Measurements from ENCODE around the gene KARS1. TPM values are rescaled to one million over a fixed set of nuclear protein-coding genes. Genes with fewer than 3 reads are reported as not detected.

The KARS1 gene
- total and polyA plus RNA-seq, 2 of the 4 experiments (the other 2 are of a cell fraction), result 122 to 228 TPM

GRCh38 chr16:75627851-75628250 lies 19.6 kb downstream of the KARS1 start:
- ATAC-seq (ENCODE audit: low read depth) (no peak), DNase-seq (peak; percentile 16)
- Histone ChIP-seq H3K56ac (ENCODE audit: extremely low read depth, insufficient read depth, low read length) (no peak overlapping the region), H3K14ac (replicated peaks; ENCODE audit: low read depth, low read length) (no peak overlapping the region), H4K91ac (ENCODE audit: insufficient read depth, low read depth, low read length) (no peak overlapping the region), H3K79me1 (ENCODE audit: low read depth in 1 of 2, low read length in 2 of 2) (no peaks in the 10 kb centered on the region; a peak in 1 of 4 replicates), H3K4me3 (ENCODE audit: insufficient read depth, low read depth, low read length) (no peak overlapping the region), H3K4ac (ENCODE audit: low read depth, low read length) (no peak overlapping the region), H3K9me3 (ENCODE audit: control insufficient read depth, insufficient read depth, low read length) (no peaks in the 10 kb centered on the region), H4K20me1 (ENCODE audit: insufficient read depth, low read length) (no peaks in the 10 kb centered on the region), H2BK5ac (ENCODE audit: low read depth, low read length, poor library complexity, severe bottlenecking) (no peak overlapping the region), H2AFZ (replicated peaks; ENCODE audit: low read length, poor library complexity) (no peak overlapping the region), H3K4me1 (ENCODE audit: control insufficient read depth, insufficient read depth, low read length) (no peaks in the 10 kb centered on the region), H2BK20ac (ENCODE audit: low read depth, low read length) (no peak overlapping the region), H4K8ac (ENCODE audit: low read depth in 2 of 2, low read length in 2 of 2) (no peak overlapping the region), H2BK15ac (ENCODE audit: low read depth, low read length) (no peak overlapping the region), H3K27me3 (ENCODE audit: control insufficient read depth, insufficient read depth, low read length) (no peaks in the 10 kb centered on the region), H3K4me2 (ENCODE audit: low read depth, low read length) (no peak overlapping the region), H3K36me3 (ENCODE audit: control insufficient read depth, insufficient read depth, low read length) (peaks cover 58% of the 10 kb centered on the region), H3K9me1 (ENCODE audit: insufficient read depth, low read length) (no peaks in the 10 kb centered on the region), H2AK5ac (ENCODE audit: low read depth, low read length) (no peak overlapping the region), H3K27ac (ENCODE audit: insufficient read depth, low read length) (no peak overlapping the region), H3K18ac (ENCODE audit: low read depth, low read length) (no peak overlapping the region), H3K9ac (ENCODE audit: low read depth, low read length) (no peak overlapping the region), H3K23ac (ENCODE audit: low read depth, low read length) (no peak overlapping the region), H2BK120ac (ENCODE audit: low read depth, low read length) (no peak overlapping the region), H2AK9ac (replicated peaks; ENCODE audit: low read depth, low read length, poor library complexity) (no peak overlapping the region), H4K5ac (ENCODE audit: low read depth, low read length) (no peak overlapping the region)
- 80% methylated on average over 1 of the region's 3 CpGs; no CpG with 5 or more reads in 1 of the 2 experiments for WGBS, 2 experiments (ENCODE audit: extremely low coverage in 2 of 2, insufficient read length in 1 of 2)
- BruUV-seq (replicated peaks), result no TSS peak
- intact Hi-C loops (cut with micrococcal nuclease), result loop anchor here (10.0 kb wide), 2 partner anchors 163 to 433 kb away; partner anchors contain the start of gene TMEM170A
- ChIA-PET POLR2A (ENCODE audit: unreplicated experiment) (no interaction called here), CTCF (no interaction called here)
- in situ Hi-C loops (cut with MboI; ENCODE audit: low sequenced_read_pairs), result no loop called here
- TF ChIP-seq RAD21 (IDR thresholded peaks at IDR 0.05; ENCODE audit: low read length) (no peak), MAFK (IDR thresholded peaks at IDR 0.05; ENCODE audit: low read depth, low read length) (no peak), NFE2L2 (IDR thresholded peaks at IDR 0.05; ENCODE audit: low read depth, low read length) (no peak), POLR2A (IDR thresholded peaks at IDR 0.05; ENCODE audit: low read depth, low read length) (no peak), MXI1 (IDR thresholded peaks at IDR 0.05; ENCODE audit: borderline replicate concordance, low read depth, low read length) (no peak), MAZ (IDR thresholded peaks at IDR 0.05; ENCODE audit: borderline replicate concordance, low read depth, low read length) (no peak), CEBPB (IDR thresholded peaks at IDR 0.05; ENCODE audit: low read depth, low read length) (no peak), USF2 (IDR thresholded peaks at IDR 0.05; ENCODE audit: low read depth, low read length) (no peak), RFX5 (IDR thresholded peaks at IDR 0.05; ENCODE audit: low read depth, low read length) (no peak), ELK1 (IDR thresholded peaks at IDR 0.05; ENCODE audit: borderline replicate concordance, low read depth, low read length) (no peak), CHD1 (IDR thresholded peaks at IDR 0.05; ENCODE audit: low read depth, low read length) (no peak), RCOR1 (IDR thresholded peaks at IDR 0.05; ENCODE audit: insufficient replicate concordance, low read length) (no peak), CTCF (conservative IDR thresholded peaks at IDR 0.05; ENCODE audit: low read depth, low read length) (no peak), FOS (IDR thresholded peaks at IDR 0.05; ENCODE audit: low read depth, low read length) (no peak)
- dilution Hi-C loops (cut with HindIII; ENCODE audit: low sequenced_read_pairs, unreplicated experiment), result no loop called here
